Astrocyte of the hippocampus (primary cell): Measurements from ENCODE around the gene WRAP73.

Experiments used
- DNase-seq: peaks from one replicate; pipeline ENCODE4 v3.0.0; 2011; ENCODE audit warnings: low read depth, low spot score

Gene WRAP73

GRCh38 chr1:3681898-3682806 is 32.2 kb upstream of the WRAP73 start:
- no peak for DNase-seq

GRCh38 chr1:3681231-3681897 is 31.5 kb upstream of the WRAP73 start:
- no peak for DNase-seq

- no peak for DNase-seq
Measured at GRCh38 chr1:3680488-3681230, 30.8 kb upstream of the WRAP73 start.

- no peak for DNase-seq
Measured at GRCh38 chr1:3679799-3680453, 30.0 kb upstream of the WRAP73 start.

- no peak for DNase-seq
Measured at GRCh38 chr1:3679098-3679555, 29.2 kb upstream of the WRAP73 start.

GRCh38 chr1:3678361-3679097 is 28.6 kb upstream of the WRAP73 start:
- no peak for DNase-seq

GRCh38 chr1:3677484-3677883 is 27.6 kb upstream of the WRAP73 start:
- no peak for DNase-seq

GRCh38 chr1:3676581-3677470 is 26.9 kb upstream of the WRAP73 start:
- no peak for DNase-seq

GRCh38 chr1:3675436-3675835 is 25.5 kb upstream of the WRAP73 start:
- DNase-seq: no peak

- peak; percentile 41 for DNase-seq
Measured at GRCh38 chr1:3674100-3675094, 24.5 kb upstream of the WRAP73 start.

- no peak for DNase-seq
Measured at GRCh38 chr1:3673381-3674099, 23.6 kb upstream of the WRAP73 start.

GRCh38 chr1:3672971-3673361 is 23.1 kb upstream of the WRAP73 start:
- no peak for DNase-seq

- DNase-seq: no peak
Measured at GRCh38 chr1:3672231-3672970, 22.5 kb upstream of the WRAP73 start.

GRCh38 chr1:3671371-3672180 is 21.7 kb upstream of the WRAP73 start:
- DNase-seq: no peak

GRCh38 chr1:3670823-3671265 is 20.9 kb upstream of the WRAP73 start:
- DNase-seq: no peak

GRCh38 chr1:3669971-3670431 is 20.1 kb upstream of the WRAP73 start:
- DNase-seq: no peak
